ENCODE results near the gene EXOC2. TPM values are rescaled to one million over a fixed set of nuclear protein-coding genes. Genes with fewer than 3 reads are reported as not detected.

Gene EXOC2
- total RNA-seq, 2 donors from 2014 or later = 17.2 to 24.1 TPM

DNA sequence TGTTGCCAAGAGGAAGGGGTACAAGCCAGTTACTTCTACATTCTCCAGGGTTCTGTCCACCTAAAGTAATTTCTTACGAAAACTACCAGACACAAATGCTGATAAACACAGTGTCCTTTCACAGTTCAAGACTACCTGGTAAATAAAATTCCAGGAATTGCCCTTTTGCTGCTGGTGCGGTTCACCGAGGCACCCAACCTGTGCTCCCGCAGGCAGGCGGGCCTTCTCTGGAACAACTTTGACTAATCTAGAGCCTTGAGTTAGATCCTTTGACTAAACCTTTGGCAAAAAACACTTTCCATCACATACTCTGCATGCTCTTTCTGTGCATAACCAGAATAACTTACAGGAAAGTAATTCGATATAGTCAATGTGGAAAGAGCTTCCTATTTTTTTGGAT lies 143.0 kb downstream of the EXOC2 start:
- Histone ChIP-seq H3K4me1 (ENCODE audit: control insufficient read depth in 1 of 2, low read depth in 2 of 2) (no peaks in the 10 kb centered on the region), H3K9me3 (no peaks in the 10 kb centered on the region), H3K27ac (no peak overlapping the region), H3K4me3 (no peak overlapping the region), H3K27me3 (replicated peaks; ENCODE audit: insufficient read depth) (no peaks in the 10 kb centered on the region), H3K36me3 (peaks cover 24% of the 10 kb centered on the region)
- no peak for ATAC-seq (ENCODE audit: insufficient number of reproducible peaks, low FRiP score, low read depth)
- TF ChIP-seq, protein P1, sequence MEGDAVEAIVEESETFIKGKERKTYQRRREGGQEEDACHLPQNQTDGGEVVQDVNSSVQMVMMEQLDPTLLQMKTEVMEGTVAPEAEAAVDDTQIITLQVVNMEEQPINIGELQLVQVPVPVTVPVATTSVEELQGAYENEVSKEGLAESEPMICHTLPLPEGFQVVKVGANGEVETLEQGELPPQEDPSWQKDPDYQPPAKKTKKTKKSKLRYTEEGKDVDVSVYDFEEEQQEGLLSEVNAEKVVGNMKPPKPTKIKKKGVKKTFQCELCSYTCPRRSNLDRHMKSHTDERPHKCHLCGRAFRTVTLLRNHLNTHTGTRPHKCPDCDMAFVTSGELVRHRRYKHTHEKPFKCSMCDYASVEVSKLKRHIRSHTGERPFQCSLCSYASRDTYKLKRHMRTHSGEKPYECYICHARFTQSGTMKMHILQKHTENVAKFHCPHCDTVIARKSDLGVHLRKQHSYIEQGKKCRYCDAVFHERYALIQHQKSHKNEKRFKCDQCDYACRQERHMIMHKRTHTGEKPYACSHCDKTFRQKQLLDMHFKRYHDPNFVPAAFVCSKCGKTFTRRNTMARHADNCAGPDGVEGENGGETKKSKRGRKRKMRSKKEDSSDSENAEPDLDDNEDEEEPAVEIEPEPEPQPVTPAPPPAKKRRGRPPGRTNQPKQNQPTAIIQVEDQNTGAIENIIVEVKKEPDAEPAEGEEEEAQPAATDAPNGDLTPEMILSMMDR (IDR thresholded peaks at IDR 0.05) = no peak
- DNase-seq (ENCODE audit: low spot score) = no peak

DNA sequence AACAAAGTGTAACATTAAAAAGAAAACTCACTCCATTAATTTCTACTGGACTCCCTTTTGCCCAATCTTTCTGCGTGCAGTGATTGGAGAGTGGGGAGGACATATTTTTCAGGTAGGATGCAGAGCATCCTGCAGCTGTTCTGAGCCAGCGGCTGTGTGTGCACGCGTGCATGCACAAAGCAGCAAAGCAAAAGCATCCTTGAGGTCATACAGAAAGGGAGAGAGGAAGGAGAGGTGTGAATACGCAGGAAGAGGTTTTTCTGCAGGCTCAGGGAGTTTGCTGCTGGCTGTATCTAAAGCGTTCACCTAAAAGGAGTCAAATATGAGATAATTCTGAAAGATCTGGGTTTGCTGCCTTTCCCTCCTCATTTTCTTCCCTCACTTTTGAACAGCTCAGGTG lies 144.4 kb downstream of the EXOC2 start:
- no peak overlapping the region for H3K4me3 ChIP-seq
- no peak overlapping the region for H3K27ac ChIP-seq
- H3K27me3 ChIP-seq (replicated peaks; ENCODE audit: insufficient read depth) = no peaks in the 10 kb centered on the region
- no peaks in the 10 kb centered on the region for H3K9me3 ChIP-seq
- peaks cover 22% of the 10 kb centered on the region for H3K36me3 ChIP-seq
- ATAC-seq (ENCODE audit: insufficient number of reproducible peaks, low FRiP score, low read depth) = no peak
- no peaks in the 10 kb centered on the region for H3K4me1 ChIP-seq (ENCODE audit: control insufficient read depth in 1 of 2, low read depth in 2 of 2)
- no peak for DNase-seq (ENCODE audit: low spot score)
- TF ChIP-seq, protein P1 (IDR thresholded peaks at IDR 0.05) = no peak

DNA sequence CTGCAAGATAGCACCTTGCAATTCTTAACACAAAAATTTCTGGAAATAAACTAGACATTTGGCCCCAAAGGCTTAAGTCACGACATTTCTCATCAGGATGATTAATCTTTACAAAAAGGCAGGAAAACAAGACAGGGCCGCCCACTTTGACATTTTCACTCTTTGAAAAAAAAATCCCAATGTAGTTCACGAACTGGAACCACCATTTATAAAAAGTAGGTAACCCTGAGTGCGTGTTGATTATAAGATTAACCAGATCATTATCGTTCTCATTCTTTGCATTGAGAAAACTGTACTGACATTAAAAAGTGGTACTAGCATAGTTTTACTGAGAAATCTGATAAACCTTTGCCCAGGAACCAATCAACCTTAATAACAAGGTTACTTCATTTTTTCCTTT lies 144.8 kb downstream of the EXOC2 start:
- no peak for DNase-seq (ENCODE audit: low spot score)
- H3K36me3 ChIP-seq = peaks cover 20% of the 10 kb centered on the region

DNA sequence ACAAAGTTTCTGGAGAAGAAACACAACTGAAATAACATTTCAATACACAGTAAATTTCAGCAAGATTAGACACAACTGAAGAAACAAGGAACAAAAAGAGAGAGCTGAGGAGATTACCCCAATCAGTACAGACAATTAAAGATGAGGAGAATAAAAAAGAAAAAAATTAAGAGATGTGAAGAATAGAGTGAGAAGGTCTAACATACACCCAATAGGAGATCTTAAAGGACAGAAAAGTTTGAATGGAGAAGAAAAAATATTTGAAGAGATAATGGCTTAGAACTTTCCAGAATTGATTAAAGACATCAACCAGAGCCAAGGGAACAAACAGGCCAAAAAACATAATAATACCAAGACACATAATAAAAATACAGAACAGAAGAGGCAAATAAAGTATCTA lies 152.4 kb downstream of the EXOC2 start:
- Histone ChIP-seq H3K9me3 (peaks cover 7% of the 10 kb centered on the region), H3K4me1 (ENCODE audit: control insufficient read depth in 1 of 2, low read depth in 2 of 2) (no peaks in the 10 kb centered on the region), H3K27me3 (replicated peaks; ENCODE audit: insufficient read depth) (no peaks in the 10 kb centered on the region), H3K36me3 (peaks cover 11% of the 10 kb centered on the region), H3K27ac (no peak overlapping the region), H3K4me3 (no peak overlapping the region)
- ATAC-seq (ENCODE audit: insufficient number of reproducible peaks, low FRiP score, low read depth) = no peak
- DNase-seq (ENCODE audit: low spot score) = no peak
- TF ChIP-seq, protein P1 (IDR thresholded peaks at IDR 0.05) = no peak

More for the DNA sequence above, 144.8 kb downstream of the EXOC2 start:
- Histone ChIP-seq H3K4me3 (no peak overlapping the region), H3K4me1 (ENCODE audit: control insufficient read depth in 1 of 2, low read depth in 2 of 2) (no peaks in the 10 kb centered on the region), H3K27ac (no peak overlapping the region), H3K27me3 (replicated peaks; ENCODE audit: insufficient read depth) (no peaks in the 10 kb centered on the region), H3K9me3 (no peaks in the 10 kb centered on the region)
- ATAC-seq (ENCODE audit: insufficient number of reproducible peaks, low FRiP score, low read depth) = no peak
- TF ChIP-seq, protein P1 (IDR thresholded peaks at IDR 0.05) = no peak

DNA sequence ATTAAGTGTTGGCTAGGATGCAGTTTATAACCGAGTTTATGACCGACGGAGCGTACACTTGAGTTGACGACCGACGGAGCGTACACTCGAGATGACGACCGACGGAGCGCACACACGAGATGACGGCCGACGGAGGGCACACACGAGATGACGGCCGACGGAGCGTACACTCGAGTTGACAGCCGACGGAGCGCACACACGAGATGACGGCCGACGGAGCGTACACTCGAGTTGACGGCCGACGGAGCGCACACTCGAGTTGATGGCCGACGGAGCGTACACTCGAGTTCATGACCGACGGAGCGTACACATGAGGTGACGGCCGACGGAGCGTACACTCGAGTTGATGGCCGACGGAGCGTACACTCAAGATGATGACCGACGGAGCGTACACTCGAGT lies 155.8 kb downstream of the EXOC2 start:
- H3K4me3 ChIP-seq = no peak overlapping the region
- H3K4me1 ChIP-seq (ENCODE audit: control insufficient read depth in 1 of 2, low read depth in 2 of 2) = no peaks in the 10 kb centered on the region
- no peak overlapping the region for H3K27ac ChIP-seq
- H3K9me3 ChIP-seq = peaks cover 7% of the 10 kb centered on the region
- H3K36me3 ChIP-seq = peaks cover 5% of the 10 kb centered on the region
- H3K27me3 ChIP-seq (replicated peaks; ENCODE audit: insufficient read depth) = no peaks in the 10 kb centered on the region
- TF ChIP-seq, protein P1 (IDR thresholded peaks at IDR 0.05) = no peak
- ATAC-seq (ENCODE audit: insufficient number of reproducible peaks, low FRiP score, low read depth) (no peak), DNase-seq (ENCODE audit: low spot score) (no peak)
